Stimulated activated CD4-positive, alpha-beta T cell treated with anti-CD3 and anti-CD28 coated beads, Interleukin-4, amount 100 ng/mL, for 24 hours (primary cell): Measurements from ENCODE around the gene SLTM.
"Not testable (repeated sequence)": the region's sequence is repeated elsewhere in the genome, so short reads cannot be mapped to it uniquely, and the experiment has no call there.

Experiments
- DNase-seq: peaks from one replicate; pipeline ENCODE4 v3.0.0-alpha.2; 2020

Gene SLTM

GRCh38 chr15:58926823-58927222 lies 6.7 kb downstream of the SLTM start:
- DNase-seq = no peak

- DNase-seq = no peak
Measured at GRCh38 chr15:58924327-58924726, 9.2 kb downstream of the SLTM start.

- no peak for DNase-seq
Measured at GRCh38 chr15:58923696-58924300, 9.7 kb downstream of the SLTM start.

GRCh38 chr15:58923284-58923683 lies 10.2 kb downstream of the SLTM start:
- no peak for DNase-seq

- DNase-seq = no peak
Measured at GRCh38 chr15:58921267-58921790, 12.2 kb downstream of the SLTM start.

GRCh38 chr15:58920447-58920846 lies 13.0 kb downstream of the SLTM start:
- not testable (repeated sequence) for DNase-seq

- DNase-seq = no peak
Measured at GRCh38 chr15:58919232-58919631, 14.2 kb downstream of the SLTM start.

GRCh38 chr15:58918239-58918638 lies 15.2 kb downstream of the SLTM start:
- no peak for DNase-seq

GRCh38 chr15:58917613-58918129 lies 15.8 kb downstream of the SLTM start:
- not testable (repeated sequence) for DNase-seq

- DNase-seq = no peak
Measured at GRCh38 chr15:58916962-58917361, 16.5 kb downstream of the SLTM start.

- no peak for DNase-seq
Measured at GRCh38 chr15:58910456-58910855, 23.0 kb downstream of the SLTM start.

GRCh38 chr15:58909616-58910015 lies 23.9 kb downstream of the SLTM start:
- DNase-seq = no peak

GRCh38 chr15:58908550-58909309 lies 24.7 kb downstream of the SLTM start:
- no peak for DNase-seq

- no peak for DNase-seq
Measured at GRCh38 chr15:58900631-58901030, 32.8 kb downstream of the SLTM start.

GRCh38 chr15:58898150-58898680 lies 35.3 kb downstream of the SLTM start:
- no peak for DNase-seq

- DNase-seq = no peak
Measured at GRCh38 chr15:58889363-58889762, 44.1 kb downstream of the SLTM start.

- no peak for DNase-seq
Measured at GRCh38 chr15:58886921-58887320, 46.6 kb downstream of the SLTM start.

- DNase-seq = not testable (repeated sequence)
Measured at GRCh38 chr15:58883926-58884325, 49.6 kb downstream of the SLTM start.

GRCh38 chr15:58882243-58882642 lies 51.2 kb downstream of the SLTM start:
- DNase-seq = no peak

GRCh38 chr15:58880320-58880719 lies 53.2 kb downstream of the SLTM start:
- DNase-seq = no peak

- DNase-seq = no peak
Measured at GRCh38 chr15:58877999-58878825, 55.3 kb downstream of the SLTM start.

GRCh38 chr15:58876306-58877106 lies 57.0 kb downstream of the SLTM start:
- DNase-seq = no peak
